ENCODE measurements around the gene MPL.

Gene MPL

DNA sequence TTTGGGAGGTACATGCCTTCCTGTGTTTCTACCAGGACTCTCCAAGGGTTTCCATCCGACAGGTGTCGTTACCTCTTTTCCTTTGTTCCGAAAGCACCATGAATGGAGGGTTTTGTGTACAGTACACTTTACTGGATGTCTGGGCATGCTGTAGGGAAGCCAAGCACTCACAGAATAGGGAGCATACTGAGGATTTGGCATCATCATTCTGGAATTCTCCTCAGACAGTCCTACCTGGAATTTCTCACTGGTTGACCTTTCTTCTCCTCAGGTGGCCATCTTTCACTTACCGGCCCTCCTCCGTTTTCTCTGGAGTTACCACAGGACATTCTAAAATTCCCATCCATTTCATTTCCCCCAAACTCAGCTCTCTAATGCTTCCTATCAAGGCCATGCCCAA lies 5.9 kb upstream of the MPL start:
- TF ChIP-seq FOXP2 (optimal IDR thresholded peaks at IDR 0.05; ENCODE audit: borderline replicate concordance, extremely low read depth, extremely low read length, insufficient read depth) (no peak), POLR2AphosphoS5 (IDR thresholded peaks at IDR 0.05; ENCODE audit: low read depth, low read length) (no peak), SIN3A (IDR thresholded peaks at IDR 0.05; ENCODE audit: borderline replicate concordance, insufficient read depth, low read length) (no peak), TAF1 (IDR thresholded peaks at IDR 0.05; ENCODE audit: borderline replicate concordance, insufficient read depth, low read length) (no peak)
- TF ChIP-seq, protein P1, sequence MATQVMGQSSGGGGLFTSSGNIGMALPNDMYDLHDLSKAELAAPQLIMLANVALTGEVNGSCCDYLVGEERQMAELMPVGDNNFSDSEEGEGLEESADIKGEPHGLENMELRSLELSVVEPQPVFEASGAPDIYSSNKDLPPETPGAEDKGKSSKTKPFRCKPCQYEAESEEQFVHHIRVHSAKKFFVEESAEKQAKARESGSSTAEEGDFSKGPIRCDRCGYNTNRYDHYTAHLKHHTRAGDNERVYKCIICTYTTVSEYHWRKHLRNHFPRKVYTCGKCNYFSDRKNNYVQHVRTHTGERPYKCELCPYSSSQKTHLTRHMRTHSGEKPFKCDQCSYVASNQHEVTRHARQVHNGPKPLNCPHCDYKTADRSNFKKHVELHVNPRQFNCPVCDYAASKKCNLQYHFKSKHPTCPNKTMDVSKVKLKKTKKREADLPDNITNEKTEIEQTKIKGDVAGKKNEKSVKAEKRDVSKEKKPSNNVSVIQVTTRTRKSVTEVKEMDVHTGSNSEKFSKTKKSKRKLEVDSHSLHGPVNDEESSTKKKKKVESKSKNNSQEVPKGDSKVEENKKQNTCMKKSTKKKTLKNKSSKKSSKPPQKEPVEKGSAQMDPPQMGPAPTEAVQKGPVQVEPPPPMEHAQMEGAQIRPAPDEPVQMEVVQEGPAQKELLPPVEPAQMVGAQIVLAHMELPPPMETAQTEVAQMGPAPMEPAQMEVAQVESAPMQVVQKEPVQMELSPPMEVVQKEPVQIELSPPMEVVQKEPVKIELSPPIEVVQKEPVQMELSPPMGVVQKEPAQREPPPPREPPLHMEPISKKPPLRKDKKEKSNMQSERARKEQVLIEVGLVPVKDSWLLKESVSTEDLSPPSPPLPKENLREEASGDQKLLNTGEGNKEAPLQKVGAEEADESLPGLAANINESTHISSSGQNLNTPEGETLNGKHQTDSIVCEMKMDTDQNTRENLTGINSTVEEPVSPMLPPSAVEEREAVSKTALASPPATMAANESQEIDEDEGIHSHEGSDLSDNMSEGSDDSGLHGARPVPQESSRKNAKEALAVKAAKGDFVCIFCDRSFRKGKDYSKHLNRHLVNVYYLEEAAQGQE (IDR thresholded peaks at IDR 0.05; ENCODE audit: insufficient read depth in 1 of 2, low read depth in 2 of 2, low read length in 2 of 2) = no peak

DNA sequence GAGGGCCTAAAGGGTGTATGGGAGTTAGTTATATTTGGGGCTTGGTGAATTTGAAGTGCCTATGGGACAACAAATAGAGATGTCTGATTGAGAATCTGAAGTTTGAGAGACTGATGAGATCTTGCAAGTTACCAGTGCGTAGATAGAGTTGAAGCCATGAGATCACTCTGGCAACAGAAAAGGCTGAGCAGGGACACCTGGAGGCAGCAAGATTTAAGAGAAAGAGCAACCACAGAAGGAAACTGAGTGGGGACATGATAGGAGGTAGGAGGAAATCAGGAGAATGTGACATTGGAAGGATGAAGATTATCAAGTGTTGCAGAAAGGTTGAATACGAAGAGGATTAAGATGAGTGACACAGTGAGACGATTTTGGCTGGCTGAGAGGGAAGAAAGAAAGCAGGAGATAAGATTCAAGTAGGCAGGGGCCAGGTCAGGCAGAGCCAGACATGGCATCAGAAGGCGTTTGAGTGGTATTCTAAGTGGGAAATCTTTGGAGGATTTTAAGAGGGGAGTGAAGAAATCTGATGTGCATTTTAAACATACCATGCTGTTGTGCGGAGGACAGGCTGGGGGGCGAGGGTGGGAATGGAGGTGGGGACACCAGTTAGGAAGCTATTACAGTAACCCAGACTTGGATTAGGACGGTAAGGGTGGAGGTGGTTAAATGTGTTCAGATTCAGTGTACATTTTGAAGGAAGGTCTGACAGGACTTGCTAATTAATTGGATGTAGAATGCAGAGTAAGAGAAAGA lies 3.0 kb upstream of the MPL start:
- no peak for TF ChIP-seq POLR2AphosphoS5 (IDR thresholded peaks at IDR 0.05; ENCODE audit: low read depth, low read length)

DNA sequence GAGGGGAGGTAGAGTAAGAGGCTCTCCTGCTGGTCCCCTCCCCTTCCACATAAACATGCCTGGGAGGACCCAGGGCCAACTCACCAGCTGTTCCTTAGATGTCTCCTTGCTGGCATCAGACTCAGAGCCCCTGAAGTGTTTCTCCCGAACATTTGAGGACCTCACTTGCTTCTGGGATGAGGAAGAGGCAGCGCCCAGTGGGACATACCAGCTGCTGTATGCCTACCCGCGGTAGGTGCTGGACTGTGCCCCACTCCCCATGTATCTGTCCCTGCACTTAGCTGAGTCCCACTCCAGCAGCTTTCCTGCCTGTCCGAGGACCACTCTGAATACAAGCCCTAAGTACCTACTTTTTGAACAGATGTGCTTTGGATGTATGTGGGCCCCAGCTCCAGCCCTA lies 383 bp downstream of the MPL start:
- TF ChIP-seq POLR2AphosphoS5 (IDR thresholded peaks at IDR 0.05; ENCODE audit: low read depth, low read length) (no peak), FOXP2 (optimal IDR thresholded peaks at IDR 0.05; ENCODE audit: borderline replicate concordance, extremely low read depth, extremely low read length, insufficient read depth) (no peak), TAF1 (IDR thresholded peaks at IDR 0.05; ENCODE audit: borderline replicate concordance, insufficient read depth, low read length) (no peak), SIN3A (IDR thresholded peaks at IDR 0.05; ENCODE audit: borderline replicate concordance, insufficient read depth, low read length) (no peak)
- TF ChIP-seq, protein P1 (IDR thresholded peaks at IDR 0.05; ENCODE audit: insufficient read depth in 1 of 2, low read depth in 2 of 2, low read length in 2 of 2) = no peak

DNA sequence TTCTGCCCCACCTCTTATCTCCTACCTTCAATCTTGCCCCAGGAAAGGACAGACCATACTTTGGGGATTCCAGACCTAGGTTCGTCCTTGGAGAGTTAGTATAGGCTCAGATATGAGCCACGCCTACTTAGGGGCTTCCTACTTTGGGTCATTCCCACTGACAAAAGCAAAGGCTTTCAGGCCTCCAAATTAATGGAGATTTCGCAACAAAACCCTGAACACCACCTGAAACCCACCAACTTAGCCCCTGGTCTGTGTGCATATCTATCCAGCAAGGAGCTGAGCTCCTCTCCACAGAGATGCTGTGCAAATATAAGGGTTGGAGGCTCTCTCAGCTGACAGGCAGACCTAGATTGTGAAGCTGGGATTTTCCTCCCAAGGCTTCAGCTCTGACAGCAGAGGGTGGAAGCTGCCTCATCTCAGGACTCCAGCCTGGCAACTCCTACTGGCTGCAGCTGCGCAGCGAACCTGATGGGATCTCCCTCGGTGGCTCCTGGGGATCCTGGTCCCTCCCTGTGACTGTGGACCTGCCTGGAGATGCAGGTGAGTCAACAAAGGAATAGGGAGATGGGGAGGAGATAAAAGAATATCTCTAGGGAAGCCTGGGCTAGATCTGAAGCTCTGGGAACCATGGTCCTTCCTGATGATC lies 2.1 kb downstream of the MPL start:
- no peak for TF ChIP-seq POLR2AphosphoS5 (IDR thresholded peaks at IDR 0.05; ENCODE audit: low read depth, low read length)
- TF ChIP-seq TAF1 (IDR thresholded peaks at IDR 0.05; ENCODE audit: borderline replicate concordance, insufficient read depth, low read length) = no peak
- TF ChIP-seq, protein P1 (IDR thresholded peaks at IDR 0.05; ENCODE audit: insufficient read depth in 1 of 2, low read depth in 2 of 2, low read length in 2 of 2) = no peak
- no peak for TF ChIP-seq SIN3A (IDR thresholded peaks at IDR 0.05; ENCODE audit: borderline replicate concordance, insufficient read depth, low read length)
- TF ChIP-seq FOXP2 (optimal IDR thresholded peaks at IDR 0.05; ENCODE audit: borderline replicate concordance, extremely low read depth, extremely low read length, insufficient read depth) = no peak

DNA sequence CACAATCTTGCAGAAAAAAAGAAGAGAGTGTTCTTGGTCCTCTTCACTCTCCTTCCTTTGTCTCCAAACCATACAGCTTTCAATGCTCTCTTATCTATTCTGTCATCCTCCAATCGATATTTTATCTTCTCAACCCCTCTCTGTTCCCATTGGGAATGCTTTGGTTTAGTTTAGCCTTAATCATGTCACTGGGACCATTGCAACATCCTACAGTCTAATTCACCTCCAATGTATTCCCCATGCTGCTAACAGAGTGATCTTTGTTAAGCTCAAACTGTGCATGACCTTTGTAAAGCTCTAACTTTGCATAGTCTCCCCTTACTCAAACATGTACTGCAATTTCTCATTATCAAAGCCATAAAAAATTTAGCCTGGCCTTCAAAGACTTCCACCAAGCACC lies 2.9 kb downstream of the MPL start:
- TF ChIP-seq, protein P1 (IDR thresholded peaks at IDR 0.05; ENCODE audit: insufficient read depth in 1 of 2, low read depth in 2 of 2, low read length in 2 of 2) = no peak
- TF ChIP-seq SIN3A (IDR thresholded peaks at IDR 0.05; ENCODE audit: borderline replicate concordance, insufficient read depth, low read length) = no peak
- TF ChIP-seq POLR2AphosphoS5 (IDR thresholded peaks at IDR 0.05; ENCODE audit: low read depth, low read length) = no peak
